Measurements from ENCODE around the gene RALGPS2. TPM values are rescaled to one million over a fixed set of nuclear protein-coding genes. Genes with fewer than 3 reads are reported as not detected.

The RALGPS2 gene
- total and polyA plus RNA-seq, 2 of the 13 experiments (the other 11 are each of a cell fraction or from before 2014, with no cell fraction given), result 15.6 to 36.0 TPM

DNA sequence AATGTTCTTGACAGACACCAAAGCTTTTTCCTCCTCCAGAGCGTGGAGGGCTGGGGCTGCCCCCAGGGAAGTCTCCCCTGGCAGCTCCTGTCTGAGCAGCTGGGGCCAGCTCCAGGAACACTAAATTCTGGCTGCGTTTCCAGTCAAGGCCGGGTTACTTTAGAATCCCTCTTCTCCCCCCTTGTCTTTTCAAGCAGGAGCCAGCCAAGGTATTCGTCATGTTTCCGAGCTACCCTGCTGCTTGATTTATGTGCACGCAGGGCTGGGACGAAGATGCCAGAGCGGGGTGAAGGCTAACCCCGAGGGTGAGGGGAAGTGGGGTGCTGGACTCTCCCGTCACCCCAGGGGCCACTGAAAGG is 213.9 kb downstream of the RALGPS2 start:
- no peaks in the 10 kb centered on the region for H4K20me1 ChIP-seq (ENCODE audit: insufficient read depth, low read length)
- H3K4me2 ChIP-seq (ENCODE audit: low read depth, low read length), result peak overlapping the region; percentile 40
- FAIRE-seq, result no peak
- no peak overlapping the region for H3K9ac ChIP-seq (ENCODE audit: insufficient read depth, low read depth, low read length)
- ChIA-PET POLR2A (interaction anchor here (1.2 kb wide), 1 partner anchor 22 kb away, joined by 4 read pairs; no protein-coding TSS in a partner anchor), CTCF (ENCODE audit: low intra/inter-chr PET ratio, low total read pairs) (no interaction called here)
- ATAC-seq, result no peak
- H2AFZ ChIP-seq (ENCODE audit: low read length), result no peak overlapping the region
- H3K36me3 ChIP-seq (replicated peaks in 1 of 2; ENCODE audit: control insufficient read depth in 1 of 2, insufficient read depth in 2 of 2, low read length in 2 of 2), result no peaks in the 10 kb centered on the region
- peak overlapping the region in 1 of 3 experiments; percentile 23; a peak in 1 of 6 replicates for H3K4me3 ChIP-seq (replicated peaks in 1 of 3; ENCODE audit: insufficient read depth in 1 of 3, low read depth in 2 of 3, low read length in 3 of 3)
- H3K9me3 ChIP-seq (ENCODE audit: low read length), result no peaks in the 10 kb centered on the region
- intact Hi-C loops (cut with micrococcal nuclease; ENCODE audit: unreplicated experiment) (no loop called here), in situ Hi-C loops (cut with HindIII; ENCODE audit: extremely low pct_ligation_motif_present, low pct_unique_long_range_greater_than_20kb) (no loop called here)
- H3K79me2 ChIP-seq (ENCODE audit: insufficient read depth, low read length), result no peaks in the 10 kb centered on the region
- BruUV-seq (replicated peaks), result no TSS peak
- no peak overlapping the region for H3K27ac ChIP-seq (ENCODE audit: extremely low read length, insufficient read depth, low read length)
- 44% methylated on average over 9 of the region's 10 CpGs for WGBS (ENCODE audit: low lambda C conversion rate)
- DNase-seq (ENCODE audit: low spot score), result no peak
- peaks cover 5 to 14% of the 10 kb centered on the region in 2 experiments; a peak in 3 of 5 replicates for H3K27me3 ChIP-seq (ENCODE audit: control insufficient read depth in 1 of 2, insufficient read depth in 2 of 2, low read length in 2 of 2)
- peaks cover 20% of the 10 kb centered on the region; the same call in 1 of the 2 replicates for H3K4me1 ChIP-seq (ENCODE audit: insufficient read depth, low read length)
- no peak for TF ChIP-seq NAIF1 (CRISPR knock-in tag; IDR thresholded peaks at IDR 0.05; ENCODE audit: borderline replicate concordance)
- TF ChIP-seq HES4 (CRISPR knock-in tag; IDR thresholded peaks at IDR 0.05; ENCODE audit: borderline replicate concordance), result no peak
- TF ChIP-seq HNRNPLL (IDR thresholded peaks at IDR 0.05; ENCODE audit: low read depth, low read length, poor library complexity, severe bottlenecking), result no peak
- no peak for TF ChIP-seq BHLHE40 (IDR thresholded peaks at IDR 0.05; ENCODE audit: low read length)
- TF ChIP-seq EED (CRISPR knock-in tag; IDR thresholded peaks at IDR 0.05), result no peak
- no peak for TF ChIP-seq CREB1 (IDR thresholded peaks at IDR 0.05)
- no peak for TF ChIP-seq CREB1 (CRISPR knock-in tag; IDR thresholded peaks at IDR 0.05)
- TF ChIP-seq ZBTB46 (CRISPR knock-in tag; IDR thresholded peaks at IDR 0.05; ENCODE audit: borderline replicate concordance), result no peak
- TF ChIP-seq ZBTB25 (CRISPR knock-in tag; IDR thresholded peaks at IDR 0.05), result no peak
- no peak for TF ChIP-seq BCL6 (CRISPR knock-in tag; IDR thresholded peaks at IDR 0.05)
- TF ChIP-seq ARID5B (CRISPR knock-in tag; IDR thresholded peaks at IDR 0.05), result no peak
- no peak for TF ChIP-seq RFXAP (CRISPR knock-in tag; IDR thresholded peaks at IDR 0.05; ENCODE audit: borderline replicate concordance)
- no peak for TF ChIP-seq MYC (CRISPR knock-in tag; IDR thresholded peaks at IDR 0.05; ENCODE audit: borderline replicate concordance)
- TF ChIP-seq, protein P1, sequence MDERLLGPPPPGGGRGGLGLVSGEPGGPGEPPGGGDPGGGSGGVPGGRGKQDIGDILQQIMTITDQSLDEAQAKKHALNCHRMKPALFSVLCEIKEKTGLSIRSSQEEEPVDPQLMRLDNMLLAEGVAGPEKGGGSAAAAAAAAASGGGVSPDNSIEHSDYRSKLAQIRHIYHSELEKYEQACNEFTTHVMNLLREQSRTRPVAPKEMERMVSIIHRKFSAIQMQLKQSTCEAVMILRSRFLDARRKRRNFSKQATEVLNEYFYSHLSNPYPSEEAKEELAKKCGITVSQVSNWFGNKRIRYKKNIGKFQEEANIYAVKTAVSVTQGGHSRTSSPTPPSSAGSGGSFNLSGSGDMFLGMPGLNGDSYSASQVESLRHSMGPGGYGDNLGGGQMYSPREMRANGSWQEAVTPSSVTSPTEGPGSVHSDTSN (CRISPR knock-in tag; IDR thresholded peaks at IDR 0.05), result no peak
- no peak for TF ChIP-seq ZNF44 (CRISPR knock-in tag; IDR thresholded peaks at IDR 0.05)
- TF ChIP-seq ZBTB42 (CRISPR knock-in tag; IDR thresholded peaks at IDR 0.05), result no peak
- TF ChIP-seq ZIK1 (CRISPR knock-in tag; IDR thresholded peaks at IDR 0.05; ENCODE audit: borderline replicate concordance, low read depth), result no peak

Measured in HepG2 (cell line).